OCI-LY7 (cell line): Measurements from ENCODE around the gene TTC7B.

ENCODE experiments used
- CTCF ChIP-seq: fragments of 200-600 bp; sonication (generic); conservative IDR thresholded peaks from 2 replicates; pipeline ENCODE4 v1.5.1; 2014; ENCODE audit warnings: mild to moderate bottlenecking, antibody characterized with exemption, low read length, moderate library complexity, mixed read lengths
- EZH2phosphoT487 ChIP-seq: fragments of 200-600 bp; sonication (generic); IDR thresholded peaks from 2 replicates; pipeline ENCODE4 v1.6.1; 2018; ENCODE audit warnings: low read depth, borderline replicate concordance, mild to moderate bottlenecking, mixed run types, antibody characterized with exemption, low read length, moderate library complexity, mixed read lengths

GRCh38 chr14:90613453-90613852, 202.8 kb downstream of the TTC7B start:
- TF ChIP-seq CTCF (no peak), EZH2phosphoT487 (no peak)
